ENCODE measurements around the gene SEC16A. TPM values are rescaled to one million over a fixed set of nuclear protein-coding genes. Genes with fewer than 3 reads are reported as not detected.

SEC16A gene
- total RNA-seq, 2 experiments from 2014 or later = 23.7 to 60.1 TPM

DNA sequence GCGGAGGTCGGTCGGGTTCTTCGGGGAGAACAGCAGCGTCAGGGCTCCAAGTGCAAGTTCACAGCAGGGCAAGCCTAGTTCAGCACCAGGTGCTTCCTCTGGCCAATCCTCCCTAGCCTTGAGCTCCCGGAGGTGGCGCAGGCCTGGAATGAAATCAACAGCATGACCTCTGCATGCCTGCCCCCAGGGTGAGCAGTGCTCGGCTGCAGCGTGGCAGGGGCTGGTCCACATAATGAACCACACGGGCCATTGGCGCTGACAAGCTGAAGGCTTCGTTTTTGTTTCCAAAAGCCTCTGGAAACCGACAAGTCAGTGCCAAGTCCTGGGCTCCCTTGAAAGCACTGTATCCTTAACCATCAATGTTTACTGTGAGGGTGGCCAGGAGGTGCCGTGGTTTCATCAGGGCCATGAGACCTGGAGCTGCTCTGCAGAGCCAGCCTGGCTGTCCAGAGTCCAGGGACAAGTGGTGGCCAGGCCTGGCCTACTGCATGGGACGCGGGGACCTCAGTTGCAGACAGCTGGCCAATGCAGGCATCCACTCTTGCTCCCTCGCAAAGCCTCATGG, 41.1 kb downstream of the SEC16A start:
- intact Hi-C loops (cut with micrococcal nuclease; ENCODE audit: unreplicated experiment) = no loop called here
- Histone ChIP-seq H3K9me3 (ENCODE audit: low read length) (no peaks in the 10 kb centered on the region), H3K4me2 (ENCODE audit: low read length) (no peak overlapping the region), H3K79me2 (ENCODE audit: insufficient read depth, low read depth, low read length) (peaks cover 22% of the 10 kb centered on the region; the same call in 1 of the 2 replicates), H3K36me3 (ENCODE audit: insufficient read depth, low read length) (peaks cover 69% of the 10 kb centered on the region), H3K4me3 (ENCODE audit: low read depth, low read length, poor library complexity, severe bottlenecking) (no peak overlapping the region), H3K9me2 (ENCODE audit: insufficient read depth, low read length) (no peaks in the 10 kb centered on the region), H2AFZ (ENCODE audit: low read length) (no peak overlapping the region), H3K27ac (ENCODE audit: low read depth, low read length, poor library complexity, severe bottlenecking) (no peak overlapping the region), H3K4me1 (ENCODE audit: insufficient read depth, low read length, poor library complexity, severe bottlenecking) (peaks cover 20% of the 10 kb centered on the region), H4K20me1 (ENCODE audit: insufficient read depth, low read length) (peaks cover 8% of the 10 kb centered on the region)
- POLR2A ChIA-PET = no interaction called here
- BruUV-seq (replicated peaks) = no TSS peak
- no peak for DNase-seq (ENCODE audit: low spot score)
- no peak for TF ChIP-seq EZH2phosphoT487 (IDR thresholded peaks at IDR 0.05; ENCODE audit: borderline replicate concordance, low read depth, low read length)
- TF ChIP-seq, protein P1, sequence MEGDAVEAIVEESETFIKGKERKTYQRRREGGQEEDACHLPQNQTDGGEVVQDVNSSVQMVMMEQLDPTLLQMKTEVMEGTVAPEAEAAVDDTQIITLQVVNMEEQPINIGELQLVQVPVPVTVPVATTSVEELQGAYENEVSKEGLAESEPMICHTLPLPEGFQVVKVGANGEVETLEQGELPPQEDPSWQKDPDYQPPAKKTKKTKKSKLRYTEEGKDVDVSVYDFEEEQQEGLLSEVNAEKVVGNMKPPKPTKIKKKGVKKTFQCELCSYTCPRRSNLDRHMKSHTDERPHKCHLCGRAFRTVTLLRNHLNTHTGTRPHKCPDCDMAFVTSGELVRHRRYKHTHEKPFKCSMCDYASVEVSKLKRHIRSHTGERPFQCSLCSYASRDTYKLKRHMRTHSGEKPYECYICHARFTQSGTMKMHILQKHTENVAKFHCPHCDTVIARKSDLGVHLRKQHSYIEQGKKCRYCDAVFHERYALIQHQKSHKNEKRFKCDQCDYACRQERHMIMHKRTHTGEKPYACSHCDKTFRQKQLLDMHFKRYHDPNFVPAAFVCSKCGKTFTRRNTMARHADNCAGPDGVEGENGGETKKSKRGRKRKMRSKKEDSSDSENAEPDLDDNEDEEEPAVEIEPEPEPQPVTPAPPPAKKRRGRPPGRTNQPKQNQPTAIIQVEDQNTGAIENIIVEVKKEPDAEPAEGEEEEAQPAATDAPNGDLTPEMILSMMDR (conservative IDR thresholded peaks at IDR 0.05; ENCODE audit: low read length) = no peak
- CTCF ChIA-PET (ENCODE audit: unreplicated experiment) = no interaction called here

DNA sequence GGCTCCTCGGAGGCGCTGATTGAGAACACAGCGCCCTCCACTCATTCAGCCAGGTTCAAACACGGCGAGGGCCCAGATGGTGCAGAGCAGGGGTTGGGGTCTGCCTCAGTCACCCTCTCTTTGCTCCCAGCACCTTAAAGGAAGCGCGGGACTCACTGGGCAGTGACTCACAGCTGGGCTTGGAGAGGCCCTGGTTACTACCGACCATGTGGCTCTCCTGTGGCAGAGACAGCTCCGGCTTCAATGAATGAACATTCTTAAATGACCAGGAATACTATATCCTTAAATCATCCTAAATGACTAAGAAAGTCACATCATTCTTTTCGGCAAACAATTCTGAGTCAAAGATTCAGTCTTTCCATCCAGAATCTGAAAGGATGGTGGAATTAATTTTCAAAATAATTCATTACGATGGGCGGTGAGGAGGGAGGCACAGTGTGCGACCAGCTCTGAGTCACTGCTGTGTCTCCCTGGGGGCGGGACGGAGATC, 41.6 kb downstream of the SEC16A start:
- Histone ChIP-seq H3K9me2 (ENCODE audit: insufficient read depth, low read length) (no peaks in the 10 kb centered on the region), H3K27ac (ENCODE audit: low read depth, low read length, poor library complexity, severe bottlenecking) (no peak overlapping the region), H3K4me2 (ENCODE audit: low read length) (no peak overlapping the region), H2AFZ (ENCODE audit: low read length) (no peak overlapping the region), H3K36me3 (ENCODE audit: insufficient read depth, low read length) (peaks cover 65% of the 10 kb centered on the region), H3K9me3 (ENCODE audit: low read length) (no peaks in the 10 kb centered on the region), H3K4me1 (ENCODE audit: insufficient read depth, low read length, poor library complexity, severe bottlenecking) (peaks cover 23% of the 10 kb centered on the region), H3K79me2 (ENCODE audit: insufficient read depth, low read depth, low read length) (peaks cover 25% of the 10 kb centered on the region; the same call in 1 of the 2 replicates), H3K4me3 (ENCODE audit: low read depth, low read length, poor library complexity, severe bottlenecking) (no peak overlapping the region), H4K20me1 (ENCODE audit: insufficient read depth, low read length) (peaks cover 8% of the 10 kb centered on the region)
- ChIA-PET CTCF (ENCODE audit: unreplicated experiment) (no interaction called here), POLR2A (no interaction called here)
- DNase-seq (ENCODE audit: low spot score) = no peak
- no TSS peak for BruUV-seq (replicated peaks)
- intact Hi-C loops (cut with micrococcal nuclease; ENCODE audit: unreplicated experiment) = no loop called here
- TF ChIP-seq, protein P1 (conservative IDR thresholded peaks at IDR 0.05; ENCODE audit: low read length) = no peak
- TF ChIP-seq EZH2phosphoT487 (IDR thresholded peaks at IDR 0.05; ENCODE audit: borderline replicate concordance, low read depth, low read length) = no peak

Data from OCI-LY7 (cell line).